Ascending aorta (tissue), 2 donors: Measurements from ENCODE around the gene CD48. TPM values are rescaled to one million over a fixed set of nuclear protein-coding genes. Genes with fewer than 3 reads are reported as not detected.
"Not testable (repeated sequence)": the region's sequence is repeated elsewhere in the genome, so short reads cannot be mapped to it uniquely, and the experiment has no call there.

Experiments used
- DNase-seq, 2 donors: peaks; one replicate each; pipeline ENCODE4 v3.0.0-alpha.2; 2019; ENCODE audit warnings: low spot score in 2 of 2
- H3K27ac ChIP-seq, 2 donors: fragments of 200-600 bp; sonication (generic); one replicate each; pipeline ENCODE4 v1.5.1; 2016 to 2017; ENCODE audit warnings: mild to moderate bottlenecking in 1 of 2
- H3K27me3 ChIP-seq: fragments of 200-600 bp; sonication (generic); one replicate; pipeline ENCODE4 v1.5.1; 2017
- H3K36me3 ChIP-seq, 2 donors: fragments of 200-600 bp; sonication (generic); one replicate each; pipeline ENCODE4 v1.5.1; 2016
- H3K4me1 ChIP-seq, 2 donors: fragments of 200-600 bp; sonication (generic); one replicate each; pipeline ENCODE4 v1.5.1; 2016 to 2017; ENCODE audit warnings: mild to moderate bottlenecking in 1 of 2
- H3K4me3 ChIP-seq, 2 donors: fragments of 200-600 bp; sonication (generic); one replicate each; pipeline ENCODE4 v1.5.1; 2016 to 2017; ENCODE audit warnings: mild to moderate bottlenecking in 1 of 2
- H3K9me3 ChIP-seq, 2 donors: fragments of 200-600 bp; sonication (generic); one replicate each; pipeline ENCODE4 v1.5.1; 2016
- CTCF ChIP-seq, 3 experiments: fragments of 200-600 bp in 2 of 3; fragments of 450-650 bp in 1 of 3; sonication (generic) in 2 of 3; IDR thresholded peaks; one replicate each; pipeline ENCODE4 v1.5.1; 2016 to 2019; ENCODE audit warnings: antibody characterized with exemption in 3 of 3, mild to moderate bottlenecking in 1 of 3, moderate library complexity in 1 of 3
- intact Hi-C: fragments of 100-400 bp; cut with DNase I; formaldehyde crosslinking; loops from one replicate; pipeline ENCODE4 v1.15.1; 2023
- total RNA-seq: library from RNA; depleted of rRNA; stranded (reverse); fragments of >200 nt; gene quantifications from one replicate; pipeline ENCODE4 v1.1.0, GENCODE V29; 2016

CD48 gene
- total RNA-seq, 1 donor from 2014 or later: not detected

DNA sequence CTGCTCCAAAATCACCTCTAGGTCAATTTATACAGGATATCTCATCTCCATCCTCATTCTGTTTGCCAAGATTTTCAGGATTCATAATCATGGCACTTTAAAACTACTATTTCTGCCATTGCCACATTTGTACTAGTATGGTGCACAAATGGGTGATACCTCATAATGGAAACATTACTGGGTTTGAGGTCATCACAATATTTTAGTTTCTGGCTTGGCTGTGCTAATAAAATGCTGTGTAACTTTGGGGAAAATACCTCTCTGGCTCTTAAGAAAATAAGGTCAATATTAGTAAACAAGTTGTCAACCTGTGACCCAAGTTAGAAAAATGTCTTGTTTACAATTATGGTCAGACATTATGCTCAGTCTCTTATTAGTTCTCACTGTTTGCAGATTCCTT, 22.7 kb upstream of the CD48 start:
- intact Hi-C loops: no loop called here
- Histone ChIP-seq H3K4me1 (no peaks in the 10 kb centered on the region), H3K27me3 (no peaks in the 10 kb centered on the region), H3K4me3 (no peak overlapping the region), H3K27ac (no peak overlapping the region), H3K36me3 (no peaks in the 10 kb centered on the region), H3K9me3 (peaks cover 0 to 6% of the 10 kb centered on the region in 2 donors)
- no peak for TF ChIP-seq CTCF (IDR thresholded peaks at IDR 0.05)
- DNase-seq: no peak

GRCh38 chr1:160733898-160734297, 22.3 kb upstream of the CD48 start:
- Histone ChIP-seq H3K36me3 (no peaks in the 10 kb centered on the region), H3K9me3 (peaks cover 0 to 6% of the 10 kb centered on the region in 2 donors), H3K4me1 (no peaks in the 10 kb centered on the region), H3K27me3 (no peaks in the 10 kb centered on the region), H3K4me3 (no peak overlapping the region), H3K27ac (no peak overlapping the region)
- DNase-seq: no peak
- no peak for TF ChIP-seq CTCF (IDR thresholded peaks at IDR 0.05)
- intact Hi-C loops: no loop called here

DNA sequence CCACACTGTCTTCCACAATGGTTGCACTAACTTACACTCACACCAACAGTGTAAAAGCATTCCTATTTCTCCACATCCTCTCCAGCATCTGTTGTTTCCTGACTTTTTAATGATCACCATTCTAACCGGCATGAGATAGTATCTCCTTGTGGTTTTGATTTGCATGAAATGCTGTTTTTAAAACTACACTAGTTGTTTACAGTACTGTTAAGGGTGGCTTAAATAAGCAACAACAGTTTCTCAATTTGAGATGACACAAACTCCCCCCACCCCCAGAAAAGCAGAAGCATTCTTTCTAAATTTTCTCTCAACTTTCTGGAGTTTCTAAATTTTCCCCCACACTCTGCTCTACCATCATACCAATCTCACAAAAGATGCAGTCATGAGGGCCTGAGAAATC, 20.4 kb upstream of the CD48 start:
- no peak for TF ChIP-seq CTCF (IDR thresholded peaks at IDR 0.05)
- Histone ChIP-seq H3K27ac (no peak overlapping the region), H3K4me3 (no peak overlapping the region), H3K27me3 (no peaks in the 10 kb centered on the region), H3K36me3 (no peaks in the 10 kb centered on the region), H3K9me3 (peaks cover 0 to 6% of the 10 kb centered on the region in 2 donors), H3K4me1 (no peaks in the 10 kb centered on the region)
- DNase-seq: no peak
- intact Hi-C loops: no loop called here

DNA sequence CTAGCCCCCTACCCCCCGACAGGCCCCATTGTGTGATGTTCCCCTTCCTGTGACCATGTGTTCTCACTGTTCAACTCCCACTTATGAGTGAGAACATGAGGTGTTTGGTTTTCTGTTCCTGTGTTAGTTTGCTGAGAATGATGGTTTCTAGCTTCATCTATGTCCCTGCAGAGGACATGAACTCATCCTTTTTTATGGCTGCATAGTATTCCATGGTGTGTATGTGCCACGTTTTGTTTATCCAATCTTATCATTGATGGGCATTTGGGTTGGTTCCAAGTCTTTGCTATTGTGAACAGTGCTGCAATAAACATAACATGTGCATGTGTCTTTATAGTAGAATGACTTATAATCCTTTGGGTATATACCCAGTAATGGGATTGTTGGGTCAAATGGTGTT, 19.9 kb upstream of the CD48 start:
- H3K4me1 ChIP-seq, H3K9me3 ChIP-seq, H3K27me3 ChIP-seq, intact Hi-C loops, H3K27ac ChIP-seq, H3K36me3 ChIP-seq, H3K4me3 ChIP-seq, DNase-seq: not testable (repeated sequence)

DNA sequence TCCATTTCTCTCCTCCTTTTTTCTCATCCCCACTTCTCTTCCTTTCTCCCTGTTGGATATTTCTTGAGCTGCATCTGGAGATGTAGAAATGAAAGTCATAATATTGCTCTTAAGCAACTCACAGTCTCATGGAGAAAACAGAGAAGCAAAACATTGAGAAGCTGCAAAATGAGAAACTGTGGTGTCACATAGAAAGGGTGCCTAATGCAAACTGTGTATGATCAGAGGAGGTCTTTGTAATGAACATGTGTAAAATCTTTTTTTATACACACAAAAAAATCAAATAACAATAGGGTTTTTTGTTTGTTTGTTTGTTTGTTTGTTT, 15.7 kb upstream of the CD48 start:
- Histone ChIP-seq H3K9me3 (no peaks in the 10 kb centered on the region), H3K4me1 (no peaks in the 10 kb centered on the region), H3K36me3 (no peaks in the 10 kb centered on the region), H3K27ac (no peak overlapping the region), H3K4me3 (no peak overlapping the region), H3K27me3 (no peaks in the 10 kb centered on the region)
- TF ChIP-seq CTCF (IDR thresholded peaks at IDR 0.05): no peak
- intact Hi-C loops: loop anchor here (10.0 kb wide), 1 partner anchor 368 kb away; the partner anchor contains the start of gene KLHDC9
- DNase-seq: no peak

- no peak for DNase-seq
- no peak overlapping the region for H3K4me3 ChIP-seq
- H3K36me3 ChIP-seq: no peaks in the 10 kb centered on the region
- H3K4me1 ChIP-seq: no peaks in the 10 kb centered on the region
- intact Hi-C loops: loop anchor here (10.0 kb wide), 1 partner anchor 368 kb away; the partner anchor contains the start of gene KLHDC9
- H3K9me3 ChIP-seq: no peaks in the 10 kb centered on the region
- no peak overlapping the region for H3K27ac ChIP-seq
- TF ChIP-seq CTCF (IDR thresholded peaks at IDR 0.05): peak; percentile 43 to 66 (median 59)
- H3K27me3 ChIP-seq: no peaks in the 10 kb centered on the region
Measured at GRCh38 chr1:160726498-160727315, 15.1 kb upstream of the CD48 start.
